ENCODE data around the gene TENM4.

TENM4 gene

GRCh38 chr11:78654071-78654470, 786.8 kb downstream of the TENM4 start:
- no peak overlapping the region for H3K4me3 ChIP-seq (ENCODE audit: low read depth in 1 of 5, low read length in 5 of 5)
- peaks cover 0 to 13% (median 6%) of the 10 kb centered on the region in 5 donors for H3K36me3 ChIP-seq (ENCODE audit: control insufficient read depth in 5 of 5, insufficient read depth in 5 of 5, low read length in 5 of 5)
- H3K27me3 ChIP-seq (ENCODE audit: control insufficient read depth in 5 of 5, insufficient read depth in 4 of 5, low read length in 5 of 5), result no peaks in the 10 kb centered on the region
- no peak overlapping the region for H3K27ac ChIP-seq (ENCODE audit: low read depth, low read length)
- no peaks in the 10 kb centered on the region for H3K9me3 ChIP-seq (ENCODE audit: control insufficient read depth in 5 of 5, low read length in 5 of 5)
- H3K9ac ChIP-seq (ENCODE audit: low read length in 5 of 5), result no peak overlapping the region
- no peaks in the 10 kb centered on the region for H3K4me1 ChIP-seq (ENCODE audit: control insufficient read depth in 5 of 5, insufficient read depth in 5 of 5, low read length in 5 of 5)

- no peak overlapping the region for H3K27ac ChIP-seq (ENCODE audit: low read depth, low read length)
- no peaks in the 10 kb centered on the region for H3K4me1 ChIP-seq (ENCODE audit: control insufficient read depth in 5 of 5, insufficient read depth in 5 of 5, low read length in 5 of 5)
- no peaks in the 10 kb centered on the region for H3K9me3 ChIP-seq (ENCODE audit: control insufficient read depth in 5 of 5, low read length in 5 of 5)
- H3K27me3 ChIP-seq (ENCODE audit: control insufficient read depth in 5 of 5, insufficient read depth in 4 of 5, low read length in 5 of 5), result no peaks in the 10 kb centered on the region
- H3K36me3 ChIP-seq (ENCODE audit: control insufficient read depth in 5 of 5, insufficient read depth in 5 of 5, low read length in 5 of 5), result peaks cover 0 to 11% (median 5%) of the 10 kb centered on the region in 5 donors
- H3K9ac ChIP-seq (ENCODE audit: low read length in 5 of 5), result no peak overlapping the region
- no peak overlapping the region for H3K4me3 ChIP-seq (ENCODE audit: low read depth in 1 of 5, low read length in 5 of 5)
Measured at GRCh38 chr11:78653294-78653909, 787.4 kb downstream of the TENM4 start.

GRCh38 chr11:78652843-78653239, 788.0 kb downstream of the TENM4 start:
- Histone ChIP-seq H3K36me3 (ENCODE audit: control insufficient read depth in 5 of 5, insufficient read depth in 5 of 5, low read length in 5 of 5) (peaks cover 0 to 6% (median 0%) of the 10 kb centered on the region in 5 donors), H3K9ac (ENCODE audit: low read length in 5 of 5) (no peak overlapping the region), H3K27ac (ENCODE audit: low read depth, low read length) (no peak overlapping the region), H3K27me3 (ENCODE audit: control insufficient read depth in 5 of 5, insufficient read depth in 4 of 5, low read length in 5 of 5) (no peaks in the 10 kb centered on the region), H3K9me3 (ENCODE audit: control insufficient read depth in 5 of 5, low read length in 5 of 5) (no peaks in the 10 kb centered on the region), H3K4me3 (ENCODE audit: low read depth in 1 of 5, low read length in 5 of 5) (no peak overlapping the region), H3K4me1 (ENCODE audit: control insufficient read depth in 5 of 5, insufficient read depth in 5 of 5, low read length in 5 of 5) (no peaks in the 10 kb centered on the region)

- Histone ChIP-seq H3K4me3 (ENCODE audit: low read depth in 1 of 5, low read length in 5 of 5) (no peak overlapping the region), H3K4me1 (ENCODE audit: control insufficient read depth in 5 of 5, insufficient read depth in 5 of 5, low read length in 5 of 5) (no peaks in the 10 kb centered on the region), H3K27me3 (ENCODE audit: control insufficient read depth in 5 of 5, insufficient read depth in 4 of 5, low read length in 5 of 5) (no peaks in the 10 kb centered on the region), H3K9me3 (ENCODE audit: control insufficient read depth in 5 of 5, low read length in 5 of 5) (no peaks in the 10 kb centered on the region), H3K9ac (ENCODE audit: low read length in 5 of 5) (no peak overlapping the region), H3K36me3 (ENCODE audit: control insufficient read depth in 5 of 5, insufficient read depth in 5 of 5, low read length in 5 of 5) (peaks cover 0 to 6% (median 0%) of the 10 kb centered on the region in 5 donors), H3K27ac (ENCODE audit: low read depth, low read length) (no peak overlapping the region)
Measured at GRCh38 chr11:78651923-78652842, 788.6 kb downstream of the TENM4 start.

- H3K4me1 ChIP-seq (ENCODE audit: control insufficient read depth in 5 of 5, insufficient read depth in 5 of 5, low read length in 5 of 5), result no peaks in the 10 kb centered on the region
- H3K27me3 ChIP-seq (ENCODE audit: control insufficient read depth in 5 of 5, insufficient read depth in 4 of 5, low read length in 5 of 5), result no peaks in the 10 kb centered on the region
- H3K4me3 ChIP-seq (ENCODE audit: low read depth in 1 of 5, low read length in 5 of 5), result no peak overlapping the region
- H3K36me3 ChIP-seq (ENCODE audit: control insufficient read depth in 5 of 5, insufficient read depth in 5 of 5, low read length in 5 of 5), result peaks cover 0 to 3% (median 0%) of the 10 kb centered on the region in 5 donors
- no peak overlapping the region for H3K27ac ChIP-seq (ENCODE audit: low read depth, low read length)
- H3K9ac ChIP-seq (ENCODE audit: low read length in 5 of 5), result no peak overlapping the region
- no peaks in the 10 kb centered on the region for H3K9me3 ChIP-seq (ENCODE audit: control insufficient read depth in 5 of 5, low read length in 5 of 5)
Measured at GRCh38 chr11:78651136-78651775, 789.6 kb downstream of the TENM4 start.

GRCh38 chr11:78649361-78650215, 791.2 kb downstream of the TENM4 start:
- H3K4me1 ChIP-seq (ENCODE audit: control insufficient read depth in 5 of 5, insufficient read depth in 5 of 5, low read length in 5 of 5), result peaks cover 0 to 5% (median 0%) of the 10 kb centered on the region in 5 donors
- no peaks in the 10 kb centered on the region for H3K27me3 ChIP-seq (ENCODE audit: control insufficient read depth in 5 of 5, insufficient read depth in 4 of 5, low read length in 5 of 5)
- no peak overlapping the region for H3K9ac ChIP-seq (ENCODE audit: low read length in 5 of 5)
- no peaks in the 10 kb centered on the region for H3K9me3 ChIP-seq (ENCODE audit: control insufficient read depth in 5 of 5, low read length in 5 of 5)
- no peak overlapping the region for H3K4me3 ChIP-seq (ENCODE audit: low read depth in 1 of 5, low read length in 5 of 5)
- no peak overlapping the region for H3K27ac ChIP-seq (ENCODE audit: low read depth, low read length)
- H3K36me3 ChIP-seq (ENCODE audit: control insufficient read depth in 5 of 5, insufficient read depth in 5 of 5, low read length in 5 of 5), result no peaks in the 10 kb centered on the region

- Histone ChIP-seq H3K27me3 (ENCODE audit: control insufficient read depth in 5 of 5, insufficient read depth in 4 of 5, low read length in 5 of 5) (no peaks in the 10 kb centered on the region), H3K36me3 (ENCODE audit: control insufficient read depth in 5 of 5, insufficient read depth in 5 of 5, low read length in 5 of 5) (no peaks in the 10 kb centered on the region), H3K9ac (ENCODE audit: low read length in 5 of 5) (no peak overlapping the region), H3K27ac (ENCODE audit: low read depth, low read length) (no peak overlapping the region), H3K9me3 (ENCODE audit: control insufficient read depth in 5 of 5, low read length in 5 of 5) (no peaks in the 10 kb centered on the region), H3K4me1 (ENCODE audit: control insufficient read depth in 5 of 5, insufficient read depth in 5 of 5, low read length in 5 of 5) (peaks cover 0 to 5% (median 0%) of the 10 kb centered on the region in 5 donors), H3K4me3 (ENCODE audit: low read depth in 1 of 5, low read length in 5 of 5) (no peak overlapping the region)
Measured at GRCh38 chr11:78647986-78648875, 792.6 kb downstream of the TENM4 start.

- Histone ChIP-seq H3K9ac (ENCODE audit: low read length in 5 of 5) (no peak overlapping the region), H3K4me1 (ENCODE audit: control insufficient read depth in 5 of 5, insufficient read depth in 5 of 5, low read length in 5 of 5) (peaks cover 0 to 5% (median 0%) of the 10 kb centered on the region in 5 donors), H3K4me3 (ENCODE audit: low read depth in 1 of 5, low read length in 5 of 5) (no peak overlapping the region), H3K9me3 (ENCODE audit: control insufficient read depth in 5 of 5, low read length in 5 of 5) (no peaks in the 10 kb centered on the region), H3K27me3 (ENCODE audit: control insufficient read depth in 5 of 5, insufficient read depth in 4 of 5, low read length in 5 of 5) (no peaks in the 10 kb centered on the region), H3K36me3 (ENCODE audit: control insufficient read depth in 5 of 5, insufficient read depth in 5 of 5, low read length in 5 of 5) (no peaks in the 10 kb centered on the region), H3K27ac (ENCODE audit: low read depth, low read length) (no peak overlapping the region)
Measured at GRCh38 chr11:78647266-78647915, 793.4 kb downstream of the TENM4 start.

All from subcutaneous abdominal adipose tissue (tissue), 5 donors.